K562 (cell line): ENCODE results near the gene MRFAP1. TPM values are rescaled to one million over a fixed set of nuclear protein-coding genes. Genes with fewer than 3 reads are reported as not detected.
A peak's percentile ranks its signal among the peaks of the same experiment; 100 is the strongest.

Experiments used
- ATAC-seq: fragments of 200-7000 bp; cut with Tn5 transposase; 3 replicates; pipeline ENCODE4 v1.9.1; 2020; ENCODE audit warnings: moderate library complexity
- BruUV-seq: library from RNA; stranded (reverse); fragments of 400-500 nt; replicated peaks from 2 replicates; lab custom pipeline; 2021; lab: Mats Ljungman, UMichigan
- CTCF ChIA-PET: fragments of 300-600 bp; formaldehyde crosslinking; extraction: SDS; loops from one replicate; lab custom pipeline; 2021; ENCODE audit warnings: low intra/inter-chr PET ratio; lab: Yijun Ruan, JAX
- POLR2A ChIA-PET: fragments of 300-600, 350-650 bp; sonication (Branson Sonifier 250); formaldehyde crosslinking; extraction: SDS; loops from one replicate; lab custom pipeline; 2021; ENCODE audit warnings: antibody characterized with exemption, inconsistent platforms; lab: Yijun Ruan, JAX
- DNase-seq, 4 experiments: peaks; one replicate each; pipeline versions ENCODE4 v3.0.0 to v3.0.0-alpha.2; 2011 to 2018; ENCODE audit warnings: low spot score in 3 of 4, mixed read lengths in 3 of 4; ENCODE audit errors: extremely low read depth in 1 of 4
- FAIRE-seq: peaks from 2 replicates; lab custom pipeline; 2011; peaks lifted over from hg19 to GRCh38; lab: Jason Lieb, UNC
- H2AFZ ChIP-seq: 2 replicates; pipeline ENCODE4 v1.6.0; 2011; ENCODE audit warnings: low read depth, low read length, control low read depth, inconsistent platforms
- H3K27ac ChIP-seq: fragments of 200-600 bp; 3 replicates; pipeline ENCODE4 v1.8.0; 2011; ENCODE audit warnings: low read depth, mild to moderate bottlenecking, control low read depth, inconsistent platforms, low read length, moderate library complexity, mixed read lengths; ENCODE audit errors: extremely low read depth
- H3K27me3 ChIP-seq, 2 experiments: fragments of 300-600 bp in 1 of 2; 2 replicates in 1 of 2; 3 replicates in 1 of 2; pipeline versions ENCODE4 v1.6.0 to v1.8.0; 2011; ENCODE audit warnings: inconsistent platforms in 2 of 2, low read length in 2 of 2, mild to moderate bottlenecking in 1 of 2, mixed read lengths in 1 of 2, moderate library complexity in 1 of 2; ENCODE audit not compliant: control insufficient read depth in 2 of 2, insufficient read depth in 2 of 2
- H3K36me3 ChIP-seq: fragments of 300-600 bp; 3 replicates; pipeline ENCODE4 v1.8.0; 2011; ENCODE audit warnings: mild to moderate bottlenecking, low read length, inconsistent platforms; ENCODE audit not compliant: control insufficient read depth, insufficient read depth
- H3K4me1 ChIP-seq, 2 experiments: fragments of 200-600 bp in 1 of 2; replicated peaks in 1 of 2; 2 replicates in 1 of 2; 3 replicates in 1 of 2; pipeline versions ENCODE4 v1.5.1 to v1.8.0; 2011; ENCODE audit warnings: inconsistent platforms in 2 of 2, low read length in 2 of 2, mild to moderate bottlenecking in 1 of 2, mixed read lengths in 1 of 2, moderate library complexity in 1 of 2; ENCODE audit not compliant: control insufficient read depth in 2 of 2, insufficient read depth in 2 of 2
- H3K4me2 ChIP-seq: 2 replicates; pipeline ENCODE4 v1.6.1; 2011; ENCODE audit warnings: low read length, control low read depth, inconsistent platforms, mixed read lengths; ENCODE audit not compliant: insufficient read depth
- H3K4me3 ChIP-seq: fragments of 200-600 bp; sonication (generic), shearing (Covaris generic); 2 replicates; pipeline ENCODE4 v1.5.1; 2016; ENCODE audit warnings: control low read depth, inconsistent platforms
- H3K79me2 ChIP-seq: fragments of 200-600 bp; 3 replicates; pipeline ENCODE4 v1.8.0; 2011; ENCODE audit warnings: low read length, inconsistent platforms; ENCODE audit not compliant: control insufficient read depth, insufficient read depth
- H3K9ac ChIP-seq, 2 experiments: 2 replicates each; pipeline versions ENCODE4 v1.6.0 to v1.6.1; 2011; ENCODE audit warnings: low read depth in 2 of 2, low read length in 2 of 2, control low read depth in 1 of 2, inconsistent platforms in 1 of 2, mild to moderate bottlenecking in 1 of 2, mixed read lengths in 1 of 2; ENCODE audit not compliant: insufficient read depth in 1 of 2
- H3K9me1 ChIP-seq: one replicate; pipeline ENCODE4 v1.6.0; 2011; ENCODE audit warnings: inconsistent platforms, mild to moderate bottlenecking, low read length, moderate library complexity; ENCODE audit not compliant: control insufficient read depth, insufficient read depth
- H3K9me3 ChIP-seq: replicated peaks from 2 replicates; pipeline ENCODE4 v1.5.1; 2011; ENCODE audit warnings: low read depth, low read length, inconsistent platforms; ENCODE audit not compliant: control insufficient read depth, insufficient read depth
- H4K20me1 ChIP-seq: replicated peaks from 2 replicates; pipeline ENCODE4 v1.6.1; 2011; ENCODE audit warnings: low read length, inconsistent platforms, mixed read lengths; ENCODE audit not compliant: control insufficient read depth, insufficient read depth
- CBFA2T2 ChIP-seq: fragments of 450-650 bp; conservative IDR thresholded peaks from 2 replicates; pipeline ENCODE4 v1.6.1; 2017; ENCODE audit warnings: mild to moderate bottlenecking
- CBFA2T3 ChIP-seq: fragments of 450-650 bp; IDR thresholded peaks from 2 replicates; pipeline ENCODE4 v1.6.1; 2017
- HOXB6 ChIP-seq: fragments of 250-450 bp; sonication (Bioruptor Pico); IDR thresholded peaks from 2 replicates; pipeline ENCODE4 v1.5.1; 2022; ENCODE audit warnings: mild to moderate bottlenecking, borderline replicate concordance
- KDM1A ChIP-seq, 2 experiments: fragments of 450-650 bp; IDR thresholded peaks; 2 replicates each; pipeline ENCODE4 v1.6.1; 2016; ENCODE audit warnings: mild to moderate bottlenecking in 2 of 2
- NCOR1 ChIP-seq: fragments of 450-650 bp; IDR thresholded peaks from 2 replicates; pipeline ENCODE4 v1.6.1; 2016; ENCODE audit warnings: mild to moderate bottlenecking, moderate library complexity
- POLR2AphosphoS5 ChIP-seq: IDR thresholded peaks from 2 replicates; pipeline ENCODE4 v1.6.1; 2011; ENCODE audit warnings: mild to moderate bottlenecking, low read depth, low read length, moderate library complexity; ENCODE audit not compliant: control insufficient read depth, insufficient read depth
- TAL1 ChIP-seq: fragments of 450-650 bp; IDR thresholded peaks from 2 replicates; pipeline ENCODE4 v1.6.1; 2016; ENCODE audit warnings: mild to moderate bottlenecking
- TCF3 ChIP-seq: sonication (generic); formaldehyde crosslinking; IDR thresholded peaks from 2 replicates; pipeline ENCODE4 v1.4.0; 2020; ENCODE audit warnings: mild to moderate bottlenecking, missing genetic modification reagents
- TEAD4 ChIP-seq, 2 experiments: sonication (generic) in 1 of 2; formaldehyde crosslinking in 1 of 2; IDR thresholded peaks; 2 replicates each; pipeline versions ENCODE4 v1.6.1 to v1.8.0; 2012 to 2022; ENCODE audit warnings: borderline replicate concordance in 1 of 2, inconsistent platforms in 1 of 2, low read length in 1 of 2, mild to moderate bottlenecking in 1 of 2, missing genetic modification reagents in 1 of 2
- TOE1 ChIP-seq, 2 experiments: fragments of 450-650 bp in 1 of 2; sonication (generic) in 1 of 2; formaldehyde crosslinking in 1 of 2; IDR thresholded peaks; 2 replicates each; pipeline versions ENCODE4 v1.7.1 to v1.8.0; 2016 to 2022; ENCODE audit warnings: borderline replicate concordance in 2 of 2, mild to moderate bottlenecking in 2 of 2, antibody characterized with exemption in 1 of 2, inconsistent platforms in 1 of 2, low read depth in 1 of 2, missing genetic modification reagents in 1 of 2, moderate library complexity in 1 of 2
- ZBTB7A ChIP-seq: IDR thresholded peaks from 2 replicates; pipeline ENCODE4 v1.6.1; 2011; ENCODE audit warnings: low read depth, mild to moderate bottlenecking, low read length, moderate library complexity, borderline replicate concordance; ENCODE audit not compliant: control insufficient read depth
- ZNF589 ChIP-seq: fragments of 200-800 bp; sonication (Bioruptor generic); IDR thresholded peaks from 2 replicates; pipeline ENCODE4 v1.6.1; 2016; ENCODE audit warnings: low read depth, missing genetic modification characterization, missing compliant biosample characterization
- WGBS: fragments of 100-300 bp; shearing (Covaris generic); methylation state at CpG from one replicate; pipeline ENCODE4 v1.1.6; 2016; ENCODE audit warnings: low coverage, mixed read lengths; ENCODE audit not compliant: insufficient coverage; ENCODE audit errors: missing lambda C conversion rate; 5-methylcytosine and 5-hydroxymethylcytosine counted together
- in situ Hi-C: fragments of 300-500 bp; cut with MboI; formaldehyde crosslinking; loops from 4 replicates; pipeline ENCODE4 v1.15.0; 2018; ENCODE audit warnings: inconsistent platforms, mixed read lengths
- intact Hi-C: fragments of 100-400 bp; cut with micrococcal nuclease; formaldehyde crosslinking; loops from 2 replicates; pipeline ENCODE4 v1.14.2; 2022
- polyA plus RNA-seq, 8 experiments: library from polyadenylated mRNA; depleted of rRNA in 4 of 8; stranded (reverse) in 5 of 8; unstranded in 3 of 8; fragments of >200 nt; fragmentation: Nextera tagmentation in 2 of 8; fragmentation: Illumina TruSeq in 1 of 8; extraction: Ambion mirVana in 2 of 8; extraction: Trizol in 1 of 8; gene quantifications; 2 replicates each; pipeline versions ENCODE4 v1.2.1 to v1.2.3, GENCODE V29; 2011 to 2014; ENCODE audit warnings: inconsistent platforms in 1 of 8, missing spikeins in 1 of 8
- total RNA-seq, 7 experiments: library from RNA; depleted of rRNA in 6 of 7; stranded (reverse); fragments of >200 nt in 6 of 7; fragmentation: Illumina TruSeq in 2 of 7; extraction: Trizol in 2 of 7; gene quantifications; 2 replicates each; pipeline versions ENCODE4 v1.2.1 to v1.2.3, GENCODE V29; 2011 to 2021; ENCODE audit warnings: low replicate concordance in 1 of 7
- TF ChIP-seq, protein P1 (sequence below), 2 experiments: fragments of 450-650 bp; formaldehyde crosslinking in 1 of 2; IDR thresholded peaks; 2 replicates each; pipeline versions ENCODE4 v1.4.0 to v1.6.1; 2014 to 2020; ENCODE audit warnings: mild to moderate bottlenecking in 2 of 2, borderline replicate concordance in 1 of 2, low read depth in 1 of 2

Gene MRFAP1
- total and polyA plus RNA-seq, 9 of the 15 experiments (the other 6 are each of a cell fraction or from before 2014, with no cell fraction given) = 46.0 to 270 (median 151) TPM

DNA sequence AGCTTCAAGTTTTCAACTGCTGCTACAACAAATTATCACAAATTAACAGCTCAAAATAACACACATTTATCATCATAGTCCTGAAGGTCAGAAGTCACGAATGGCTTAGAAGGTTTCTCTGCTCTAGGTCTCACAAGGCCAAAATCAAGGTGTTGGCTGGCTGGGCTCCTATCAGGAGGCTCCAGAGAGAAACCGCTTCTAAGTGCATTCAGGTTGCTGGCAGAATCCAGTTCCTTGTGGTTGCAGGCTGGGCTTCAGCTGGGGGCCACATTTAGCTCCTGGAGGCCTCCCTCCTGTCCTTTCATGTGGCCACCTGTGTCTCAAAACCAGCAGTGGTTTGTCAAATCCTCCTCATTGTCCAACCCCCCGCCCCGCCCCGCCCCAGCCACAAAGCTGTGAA lies 15.4 kb downstream of the MRFAP1 start:
- peak; percentile 19 for FAIRE-seq
- Histone ChIP-seq H3K9me1 (no peaks in the 10 kb centered on the region), H2AFZ (no peak overlapping the region), H3K4me1 (peaks cover 0 to 17% of the 10 kb centered on the region in 2 experiments; a peak in 3 of 5 replicates), H3K36me3 (no peaks in the 10 kb centered on the region), H3K4me3 (no peak overlapping the region), H3K27me3 (no peaks in the 10 kb centered on the region), H3K27ac (no peak overlapping the region), H3K79me2 (no peaks in the 10 kb centered on the region), H3K9me3 (no peaks in the 10 kb centered on the region), H3K4me2 (no peak overlapping the region), H3K9ac (no peak overlapping the region), H4K20me1 (no peaks in the 10 kb centered on the region)
- peak in 2 of 4 experiments; percentile 39 to 62 for DNase-seq
- intact Hi-C loops = no loop called here
- TF ChIP-seq TEAD4 (IDR thresholded peaks at IDR 0.05; ENCODE audit: low read length) = 0 out of 2 replicates have a peak, but pooled peaks have one; percentile 23
- TF ChIP-seq TEAD4 (CRISPR knock-in tag; IDR thresholded peaks at IDR 0.05; ENCODE audit: borderline replicate concordance) = no peak
- TF ChIP-seq, protein P1, sequence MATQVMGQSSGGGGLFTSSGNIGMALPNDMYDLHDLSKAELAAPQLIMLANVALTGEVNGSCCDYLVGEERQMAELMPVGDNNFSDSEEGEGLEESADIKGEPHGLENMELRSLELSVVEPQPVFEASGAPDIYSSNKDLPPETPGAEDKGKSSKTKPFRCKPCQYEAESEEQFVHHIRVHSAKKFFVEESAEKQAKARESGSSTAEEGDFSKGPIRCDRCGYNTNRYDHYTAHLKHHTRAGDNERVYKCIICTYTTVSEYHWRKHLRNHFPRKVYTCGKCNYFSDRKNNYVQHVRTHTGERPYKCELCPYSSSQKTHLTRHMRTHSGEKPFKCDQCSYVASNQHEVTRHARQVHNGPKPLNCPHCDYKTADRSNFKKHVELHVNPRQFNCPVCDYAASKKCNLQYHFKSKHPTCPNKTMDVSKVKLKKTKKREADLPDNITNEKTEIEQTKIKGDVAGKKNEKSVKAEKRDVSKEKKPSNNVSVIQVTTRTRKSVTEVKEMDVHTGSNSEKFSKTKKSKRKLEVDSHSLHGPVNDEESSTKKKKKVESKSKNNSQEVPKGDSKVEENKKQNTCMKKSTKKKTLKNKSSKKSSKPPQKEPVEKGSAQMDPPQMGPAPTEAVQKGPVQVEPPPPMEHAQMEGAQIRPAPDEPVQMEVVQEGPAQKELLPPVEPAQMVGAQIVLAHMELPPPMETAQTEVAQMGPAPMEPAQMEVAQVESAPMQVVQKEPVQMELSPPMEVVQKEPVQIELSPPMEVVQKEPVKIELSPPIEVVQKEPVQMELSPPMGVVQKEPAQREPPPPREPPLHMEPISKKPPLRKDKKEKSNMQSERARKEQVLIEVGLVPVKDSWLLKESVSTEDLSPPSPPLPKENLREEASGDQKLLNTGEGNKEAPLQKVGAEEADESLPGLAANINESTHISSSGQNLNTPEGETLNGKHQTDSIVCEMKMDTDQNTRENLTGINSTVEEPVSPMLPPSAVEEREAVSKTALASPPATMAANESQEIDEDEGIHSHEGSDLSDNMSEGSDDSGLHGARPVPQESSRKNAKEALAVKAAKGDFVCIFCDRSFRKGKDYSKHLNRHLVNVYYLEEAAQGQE (IDR thresholded peaks at IDR 0.05; ENCODE audit: borderline replicate concordance) = peak; percentile 49
- TF ChIP-seq, protein P1 (CRISPR knock-in tag; IDR thresholded peaks at IDR 0.05; ENCODE audit: low read depth) = no peak
- TF ChIP-seq HOXB6 (CRISPR knock-in tag) = no peak
- no peak for TF ChIP-seq ZNF589 (CRISPR knock-in tag)
- peak; percentile 54; the same call in 1 of the 2 replicates for TF ChIP-seq POLR2AphosphoS5
- peak; percentile 76 for TF ChIP-seq CBFA2T3
- TF ChIP-seq TAL1 = peak; percentile 44
- peak; percentile 50 for TF ChIP-seq CBFA2T2
- TF ChIP-seq TOE1 (IDR thresholded peaks at IDR 0.05; ENCODE audit: borderline replicate concordance) = no peak
- no peak for TF ChIP-seq TOE1 (CRISPR knock-in tag; IDR thresholded peaks at IDR 0.05; ENCODE audit: borderline replicate concordance, low read depth)
- TF ChIP-seq ZBTB7A = 0 out of 2 replicates have a peak, but pooled peaks have one; percentile 24
- peak; percentile 69 for TF ChIP-seq TCF3
- TF ChIP-seq KDM1A (IDR thresholded peaks at IDR 0.05) = 0 out of 4 replicates have a peak, but pooled peaks of 1 of the 2 experiments have one; percentile 8
- TF ChIP-seq NCOR1 = peak; percentile 35; the same call in 1 of the 2 replicates
- no TSS peak for BruUV-seq
- ChIA-PET CTCF (no interaction called here), POLR2A (interaction anchor here (0.6 to 3.0 kb wide), 3 partner anchors 11 to 1874 kb away, joined by 4 to 18 read pairs (median 4); no protein-coding TSS in a partner anchor)
- WGBS = 45% methylated on average over 5 of the region's 5 CpGs
- in situ Hi-C loops = no loop called here
- peak; percentile 76 for ATAC-seq
